Measurements from ENCODE around the gene SMYD3.

SMYD3 gene

DNA sequence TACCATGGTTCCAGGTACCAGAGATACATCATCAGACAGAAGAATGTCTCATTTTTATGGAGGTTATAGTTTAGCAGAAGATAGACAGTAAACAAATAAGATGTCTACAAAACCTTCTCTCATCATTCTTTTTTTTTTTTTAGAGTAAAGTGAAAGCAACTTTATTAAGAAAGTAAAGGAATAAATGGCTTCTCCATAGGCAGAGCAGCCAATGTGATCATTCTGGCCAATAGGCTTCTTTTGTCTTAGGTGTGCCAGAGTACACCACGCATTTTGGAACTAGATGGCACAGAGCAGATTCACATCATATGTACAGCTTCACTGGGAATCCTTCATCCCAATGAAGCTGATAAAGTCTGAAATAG lies 428.2 kb downstream of the SMYD3 start:
- H4K20me1 ChIP-seq (ENCODE audit: insufficient read depth, low read length, poor library complexity, severe bottlenecking) = no peaks in the 10 kb centered on the region
- H3F3A ChIP-seq (ENCODE audit: low read depth) = peaks cover 2% of the 10 kb centered on the region; the same call in 1 of the 2 replicates
- TF ChIP-seq EZH2phosphoT487 (IDR thresholded peaks at IDR 0.05; ENCODE audit: borderline replicate concordance) = no peak
- TF ChIP-seq, protein P1, sequence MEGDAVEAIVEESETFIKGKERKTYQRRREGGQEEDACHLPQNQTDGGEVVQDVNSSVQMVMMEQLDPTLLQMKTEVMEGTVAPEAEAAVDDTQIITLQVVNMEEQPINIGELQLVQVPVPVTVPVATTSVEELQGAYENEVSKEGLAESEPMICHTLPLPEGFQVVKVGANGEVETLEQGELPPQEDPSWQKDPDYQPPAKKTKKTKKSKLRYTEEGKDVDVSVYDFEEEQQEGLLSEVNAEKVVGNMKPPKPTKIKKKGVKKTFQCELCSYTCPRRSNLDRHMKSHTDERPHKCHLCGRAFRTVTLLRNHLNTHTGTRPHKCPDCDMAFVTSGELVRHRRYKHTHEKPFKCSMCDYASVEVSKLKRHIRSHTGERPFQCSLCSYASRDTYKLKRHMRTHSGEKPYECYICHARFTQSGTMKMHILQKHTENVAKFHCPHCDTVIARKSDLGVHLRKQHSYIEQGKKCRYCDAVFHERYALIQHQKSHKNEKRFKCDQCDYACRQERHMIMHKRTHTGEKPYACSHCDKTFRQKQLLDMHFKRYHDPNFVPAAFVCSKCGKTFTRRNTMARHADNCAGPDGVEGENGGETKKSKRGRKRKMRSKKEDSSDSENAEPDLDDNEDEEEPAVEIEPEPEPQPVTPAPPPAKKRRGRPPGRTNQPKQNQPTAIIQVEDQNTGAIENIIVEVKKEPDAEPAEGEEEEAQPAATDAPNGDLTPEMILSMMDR (conservative IDR thresholded peaks at IDR 0.05; ENCODE audit: low read length) = no peak
- peaks cover 9% of the 10 kb centered on the region; the same call in 1 of the 2 replicates for H3K9me3 ChIP-seq (ENCODE audit: insufficient read depth, low read depth, low read length)
- H3K27me3 ChIP-seq (ENCODE audit: insufficient read depth, low read length, poor library complexity, severe bottlenecking) = no peaks in the 10 kb centered on the region
- peaks cover 55% of the 10 kb centered on the region for H3K4me1 ChIP-seq (ENCODE audit: insufficient read depth, low read length, poor library complexity, severe bottlenecking)
- peak overlapping the region; percentile 47 for H3K4me3 ChIP-seq (ENCODE audit: low read length, poor library complexity, severe bottlenecking)
- H3K79me2 ChIP-seq (ENCODE audit: insufficient read depth, low read length) = peaks cover 5% of the 10 kb centered on the region; the same call in 1 of the 2 replicates
- H3K9ac ChIP-seq (ENCODE audit: low read depth, low read length, poor library complexity, severe bottlenecking) = no peak overlapping the region
- H3K9me2 ChIP-seq (replicated peaks; ENCODE audit: low read depth, low read length) = no peaks in the 10 kb centered on the region
- H3K36me3 ChIP-seq (ENCODE audit: insufficient read depth, low read length) = no peaks in the 10 kb centered on the region
- peak overlapping the region; percentile 63 for H2AFZ ChIP-seq (ENCODE audit: low read length)
- peak overlapping the region; percentile 33 for H3K4me2 ChIP-seq (ENCODE audit: low read depth, low read length, poor library complexity, severe bottlenecking)

GRCh38 chr1:246078126-246078887 lies 428.8 kb downstream of the SMYD3 start:
- Histone ChIP-seq H3K79me2 (ENCODE audit: insufficient read depth, low read length) (peaks cover 5% of the 10 kb centered on the region; the same call in 1 of the 2 replicates), H3K9ac (ENCODE audit: low read depth, low read length, poor library complexity, severe bottlenecking) (no peak overlapping the region), H3K9me2 (replicated peaks; ENCODE audit: low read depth, low read length) (no peaks in the 10 kb centered on the region), H3F3A (ENCODE audit: low read depth) (peaks cover 2% of the 10 kb centered on the region; the same call in 1 of the 2 replicates), H3K4me2 (ENCODE audit: low read depth, low read length, poor library complexity, severe bottlenecking) (peak overlapping the region; percentile 33), H3K4me1 (ENCODE audit: insufficient read depth, low read length, poor library complexity, severe bottlenecking) (peaks cover 50% of the 10 kb centered on the region), H3K27me3 (ENCODE audit: insufficient read depth, low read length, poor library complexity, severe bottlenecking) (no peaks in the 10 kb centered on the region), H4K20me1 (ENCODE audit: insufficient read depth, low read length, poor library complexity, severe bottlenecking) (no peaks in the 10 kb centered on the region), H3K4me3 (ENCODE audit: low read length, poor library complexity, severe bottlenecking) (peak overlapping the region; percentile 47), H3K9me3 (ENCODE audit: insufficient read depth, low read depth, low read length) (peaks cover 9% of the 10 kb centered on the region; the same call in 1 of the 2 replicates), H2AFZ (ENCODE audit: low read length) (peak overlapping the region; percentile 63), H3K36me3 (ENCODE audit: insufficient read depth, low read length) (no peaks in the 10 kb centered on the region)
- TF ChIP-seq, protein P1 (conservative IDR thresholded peaks at IDR 0.05; ENCODE audit: low read length) = no peak
- no peak for TF ChIP-seq EZH2phosphoT487 (IDR thresholded peaks at IDR 0.05; ENCODE audit: borderline replicate concordance)

- Histone ChIP-seq H3K9me2 (replicated peaks; ENCODE audit: low read depth, low read length) (no peaks in the 10 kb centered on the region), H3K4me2 (ENCODE audit: low read depth, low read length, poor library complexity, severe bottlenecking) (peak overlapping the region; percentile 33), H3F3A (ENCODE audit: low read depth) (peaks cover 6% of the 10 kb centered on the region), H2AFZ (ENCODE audit: low read length) (no peak overlapping the region), H3K4me3 (ENCODE audit: low read length, poor library complexity, severe bottlenecking) (no peak overlapping the region), H3K4me1 (ENCODE audit: insufficient read depth, low read length, poor library complexity, severe bottlenecking) (peaks cover 55% of the 10 kb centered on the region), H4K20me1 (ENCODE audit: insufficient read depth, low read length, poor library complexity, severe bottlenecking) (no peaks in the 10 kb centered on the region), H3K9ac (ENCODE audit: low read depth, low read length, poor library complexity, severe bottlenecking) (no peak overlapping the region), H3K27me3 (ENCODE audit: insufficient read depth, low read length, poor library complexity, severe bottlenecking) (no peaks in the 10 kb centered on the region), H3K36me3 (ENCODE audit: insufficient read depth, low read length) (no peaks in the 10 kb centered on the region), H3K79me2 (ENCODE audit: insufficient read depth, low read length) (peaks cover 5% of the 10 kb centered on the region; the same call in 1 of the 2 replicates), H3K9me3 (ENCODE audit: insufficient read depth, low read depth, low read length) (peaks cover 8% of the 10 kb centered on the region; the same call in 1 of the 2 replicates)
- no peak for TF ChIP-seq EZH2phosphoT487 (IDR thresholded peaks at IDR 0.05; ENCODE audit: borderline replicate concordance)
- TF ChIP-seq, protein P1 (conservative IDR thresholded peaks at IDR 0.05; ENCODE audit: low read length) = no peak
Observed at GRCh38 chr1:246077476-246077875, 429.6 kb downstream of the SMYD3 start.

All from Loucy (cell line).